ENCODE data around the gene NCOA7.

Gene NCOA7

GRCh38 chr6:125791820-125792165, 1.0 kb downstream of the NCOA7 start:
- Mint-ChIP-seq H3K9me3 (no peaks in the 10 kb centered on the region), H3K27me3 (no peaks in the 10 kb centered on the region), H3K27ac (peak overlapping the region; percentile 88), H3K4me3 (peak overlapping the region; percentile 86), H3K36me3 (peaks cover 19% of the 10 kb centered on the region), H3K4me1 (peaks cover 53% of the 10 kb centered on the region)
- CTCF ChIA-PET: interaction anchor here (0.6 to 7.0 kb wide), 24 partner anchors 10 to 640 kb away, joined by 3 to 140 read pairs (median 4); partner anchors contain the start of genes HINT3 and TRMT11
- DNase-seq: no peak

GRCh38 chr6:125792172-125792571, 1.4 kb downstream of the NCOA7 start:
- Mint-ChIP-seq H3K4me3 (peak overlapping the region; percentile 86), H3K4me1 (peaks cover 53% of the 10 kb centered on the region), H3K36me3 (peaks cover 19% of the 10 kb centered on the region), H3K9me3 (no peaks in the 10 kb centered on the region), H3K27me3 (no peaks in the 10 kb centered on the region), H3K27ac (no peak overlapping the region)
- no peak for DNase-seq
- CTCF ChIA-PET: interaction anchor here (0.8 to 7.0 kb wide), 21 partner anchors 10 to 203 kb away, joined by 3 to 140 read pairs (median 5); partner anchors contain the start of genes HINT3 and TRMT11

GRCh38 chr6:125792680-125793079, 1.9 kb downstream of the NCOA7 start:
- H3K36me3 Mint-ChIP-seq: peaks cover 19% of the 10 kb centered on the region
- CTCF ChIA-PET: interaction anchor here (1.2 to 7.0 kb wide), 8 partner anchors 11 to 182 kb away, joined by 3 to 140 read pairs (median 22); partner anchors contain the start of gene HINT3
- DNase-seq: no peak
- no peaks in the 10 kb centered on the region for H3K27me3 Mint-ChIP-seq
- peaks cover 57% of the 10 kb centered on the region for H3K4me1 Mint-ChIP-seq
- H3K4me3 Mint-ChIP-seq: peak overlapping the region; percentile 26
- H3K9me3 Mint-ChIP-seq: no peaks in the 10 kb centered on the region
- no peak overlapping the region for H3K27ac Mint-ChIP-seq

GRCh38 chr6:125793280-125793679, 2.5 kb downstream of the NCOA7 start:
- H3K27ac Mint-ChIP-seq: no peak overlapping the region
- no peaks in the 10 kb centered on the region for H3K9me3 Mint-ChIP-seq
- peaks cover 53% of the 10 kb centered on the region for H3K4me1 Mint-ChIP-seq
- H3K4me3 Mint-ChIP-seq: no peak overlapping the region
- H3K27me3 Mint-ChIP-seq: no peaks in the 10 kb centered on the region
- CTCF ChIA-PET: interaction anchor here (0.8 to 7.0 kb wide), 6 partner anchors 14 to 181 kb away, joined by 3 to 140 read pairs (median 4); partner anchors contain the start of gene HINT3
- H3K36me3 Mint-ChIP-seq: peaks cover 17% of the 10 kb centered on the region
- DNase-seq: no peak

- peaks cover 50% of the 10 kb centered on the region for H3K4me1 Mint-ChIP-seq
- H3K27ac Mint-ChIP-seq: no peak overlapping the region
- H3K4me3 Mint-ChIP-seq: no peak overlapping the region
- CTCF ChIA-PET: interaction anchor here (0.8 to 7.0 kb wide), 5 partner anchors 13 to 177 kb away, joined by 3 to 140 read pairs (median 3); partner anchors contain the start of gene HINT3
- no peaks in the 10 kb centered on the region for H3K9me3 Mint-ChIP-seq
- no peak for DNase-seq
- peaks cover 16% of the 10 kb centered on the region for H3K36me3 Mint-ChIP-seq
- H3K27me3 Mint-ChIP-seq: no peaks in the 10 kb centered on the region
Observed at GRCh38 chr6:125793863-125794262, 3.1 kb downstream of the NCOA7 start.

GRCh38 chr6:125794342-125795137, 3.8 kb downstream of the NCOA7 start:
- Mint-ChIP-seq H3K27me3 (no peaks in the 10 kb centered on the region), H3K36me3 (peaks cover 13% of the 10 kb centered on the region), H3K4me3 (no peak overlapping the region), H3K4me1 (peaks cover 43% of the 10 kb centered on the region), H3K27ac (no peak overlapping the region), H3K9me3 (no peaks in the 10 kb centered on the region)
- CTCF ChIA-PET: interaction anchor here (1.2 to 7.0 kb wide), 4 partner anchors 10 to 162 kb away, joined by 3 to 140 read pairs (median 4); partner anchors contain the start of gene HINT3
- no peak for DNase-seq

- no peak for DNase-seq
- CTCF ChIA-PET: interaction anchor here (1.2 kb wide), 2 partner anchors 9 to 161 kb away, joined by 3 to 4 read pairs; no protein-coding TSS in a partner anchor
- Mint-ChIP-seq H3K9me3 (no peaks in the 10 kb centered on the region), H3K4me3 (no peak overlapping the region), H3K36me3 (peaks cover 15% of the 10 kb centered on the region), H3K27ac (no peak overlapping the region), H3K27me3 (no peaks in the 10 kb centered on the region), H3K4me1 (peaks cover 37% of the 10 kb centered on the region)
Observed at GRCh38 chr6:125795301-125795700, 4.5 kb downstream of the NCOA7 start.

- DNase-seq: no peak
- Mint-ChIP-seq H3K9me3 (no peaks in the 10 kb centered on the region), H3K4me1 (peaks cover 26% of the 10 kb centered on the region), H3K36me3 (peaks cover 19% of the 10 kb centered on the region), H3K27me3 (no peaks in the 10 kb centered on the region), H3K4me3 (no peak overlapping the region), H3K27ac (no peak overlapping the region)
- CTCF ChIA-PET: interaction anchor here (0.9 to 2.8 kb wide), 2 partner anchors 16 to 159 kb away, joined by 3 to 10 read pairs; partner anchors contain the start of gene HINT3
Observed at GRCh38 chr6:125797120-125797885, 6.5 kb downstream of the NCOA7 start.

GRCh38 chr6:125797886-125798444, 7.2 kb downstream of the NCOA7 start:
- Mint-ChIP-seq H3K4me3 (no peak overlapping the region), H3K36me3 (peaks cover 19% of the 10 kb centered on the region), H3K27ac (no peak overlapping the region), H3K27me3 (no peaks in the 10 kb centered on the region), H3K4me1 (peaks cover 23% of the 10 kb centered on the region), H3K9me3 (no peaks in the 10 kb centered on the region)
- CTCF ChIA-PET: interaction anchor here (2.8 kb wide), 1 partner anchor 158 kb away, joined by 10 read pairs; the partner anchor contains the start of gene HINT3
- DNase-seq: no peak

- Mint-ChIP-seq H3K27me3 (no peaks in the 10 kb centered on the region), H3K9me3 (no peaks in the 10 kb centered on the region), H3K36me3 (peaks cover 15% of the 10 kb centered on the region), H3K27ac (no peak overlapping the region), H3K4me1 (peaks cover 22% of the 10 kb centered on the region), H3K4me3 (no peak overlapping the region)
- no peak for DNase-seq
- CTCF ChIA-PET: interaction anchor here (2.8 kb wide), 1 partner anchor 157 kb away, joined by 10 read pairs; the partner anchor contains the start of gene HINT3
Observed at GRCh38 chr6:125798734-125799508, 8.2 kb downstream of the NCOA7 start.

- Mint-ChIP-seq H3K27ac (no peak overlapping the region), H3K36me3 (peaks cover 20% of the 10 kb centered on the region), H3K27me3 (no peaks in the 10 kb centered on the region), H3K9me3 (no peaks in the 10 kb centered on the region), H3K4me3 (no peak overlapping the region), H3K4me1 (peaks cover 35% of the 10 kb centered on the region)
- CTCF ChIA-PET: interaction anchor here (0.9 to 2.5 kb wide), 3 partner anchors 11 to 154 kb away, joined by 3 to 13 read pairs (median 3); partner anchors contain the start of genes HINT3 and NCOA7
- no peak for DNase-seq
Observed at GRCh38 chr6:125802383-125802782, 11.6 kb downstream of the NCOA7 start.

GRCh38 chr6:125802943-125803377, 12.2 kb downstream of the NCOA7 start:
- no peaks in the 10 kb centered on the region for H3K9me3 Mint-ChIP-seq
- no peak for DNase-seq
- H3K27me3 Mint-ChIP-seq: no peaks in the 10 kb centered on the region
- peaks cover 37% of the 10 kb centered on the region for H3K4me1 Mint-ChIP-seq
- CTCF ChIA-PET: interaction anchor here (2.5 kb wide), 1 partner anchor 12 kb away, joined by 13 read pairs; the partner anchor contains the start of gene NCOA7
- H3K4me3 Mint-ChIP-seq: no peak overlapping the region
- H3K27ac Mint-ChIP-seq: no peak overlapping the region
- peaks cover 18% of the 10 kb centered on the region for H3K36me3 Mint-ChIP-seq

GRCh38 chr6:125804264-125804663, 13.5 kb downstream of the NCOA7 start:
- Mint-ChIP-seq H3K4me1 (peaks cover 43% of the 10 kb centered on the region), H3K27me3 (no peaks in the 10 kb centered on the region), H3K27ac (no peak overlapping the region), H3K9me3 (no peaks in the 10 kb centered on the region), H3K4me3 (no peak overlapping the region), H3K36me3 (peaks cover 26% of the 10 kb centered on the region)
- no peak for DNase-seq
- CTCF ChIA-PET: interaction anchor here (0.7 to 3.5 kb wide), 3 partner anchors 10 to 112 kb away, joined by 3 to 29 read pairs (median 3); partner anchors contain the start of gene NCOA7
